Liver (tissue), 3 donors: ENCODE results near the gene TBC1D10A.

Experiments used
- ATF3 ChIP-seq: IDR thresholded peaks from 2 replicates; pipeline ENCODE4 v1.6.1; 2016; ENCODE audit warnings: antibody characterized with exemption
- CTCF ChIP-seq: fragments of 150-350 bp; IDR thresholded peaks from 2 replicates; pipeline ENCODE4 v1.5.1; 2017; ENCODE audit warnings: improper control_type of control experiment, low read depth, low read length; ENCODE audit not compliant: missing input control
- EGR1 ChIP-seq, 2 donors: IDR thresholded peaks; 2 replicates each; pipeline ENCODE4 v1.6.1; 2016 to 2018; ENCODE audit warnings: antibody characterized with exemption in 2 of 2, low read depth in 2 of 2
- FOXA1 ChIP-seq: IDR thresholded peaks from 2 replicates; pipeline ENCODE4 v1.6.1; 2016; ENCODE audit warnings: antibody characterized with exemption
- GABPA ChIP-seq, 2 donors: IDR thresholded peaks in 1 of 2; conservative IDR thresholded peaks in 1 of 2; 2 replicates each; pipeline ENCODE4 v1.6.1; 2016; ENCODE audit warnings: antibody characterized with exemption in 2 of 2, mild to moderate bottlenecking in 1 of 2, moderate library complexity in 1 of 2
- HNF4G ChIP-seq: IDR thresholded peaks from 2 replicates; pipeline ENCODE4 v1.6.1; 2016; ENCODE audit warnings: antibody characterized with exemption
- JUND ChIP-seq, 2 donors: IDR thresholded peaks; 2 replicates each; pipeline ENCODE4 v1.6.1; 2016; ENCODE audit warnings: antibody characterized with exemption in 2 of 2
- MAX ChIP-seq: IDR thresholded peaks from 2 replicates; pipeline ENCODE4 v1.6.1; 2016; ENCODE audit warnings: antibody characterized with exemption
- RAD21 ChIP-seq, 2 donors: IDR thresholded peaks; 2 replicates each; pipeline ENCODE4 v1.6.1; 2016; ENCODE audit warnings: antibody characterized with exemption in 2 of 2, mild to moderate bottlenecking in 2 of 2
- RXRA ChIP-seq, 2 donors: IDR thresholded peaks; 2 replicates each; pipeline ENCODE4 v1.6.1; 2017 to 2018; ENCODE audit warnings: antibody characterized with exemption in 2 of 2, mild to moderate bottlenecking in 1 of 2
- SP1 ChIP-seq: IDR thresholded peaks from 2 replicates; pipeline ENCODE4 v1.6.1; 2018; ENCODE audit warnings: antibody characterized with exemption, mild to moderate bottlenecking
- TAF1 ChIP-seq: conservative IDR thresholded peaks from 2 replicates; pipeline ENCODE4 v1.6.1; 2016; ENCODE audit warnings: antibody characterized with exemption, mild to moderate bottlenecking
- YY1 ChIP-seq: IDR thresholded peaks from 2 replicates; pipeline ENCODE4 v1.6.1; 2016; ENCODE audit warnings: antibody characterized with exemption, mild to moderate bottlenecking
- ZBTB33 ChIP-seq: IDR thresholded peaks from 2 replicates; pipeline ENCODE4 v1.6.1; 2016; ENCODE audit warnings: antibody characterized with exemption
- donor health status: healthy.
- donor health status: healthy.

- no peak for TF ChIP-seq GABPA (IDR thresholded peaks at IDR 0.05 in 1 of 2, conservative IDR thresholded peaks at IDR 0.05 in 1 of 2)
- no peak for TF ChIP-seq CTCF
- no peak for TF ChIP-seq TAF1
- no peak for TF ChIP-seq SP1
- TF ChIP-seq ATF3 = no peak
- TF ChIP-seq HNF4G = no peak
- no peak for TF ChIP-seq JUND (IDR thresholded peaks at IDR 0.05)
- TF ChIP-seq RAD21 (IDR thresholded peaks at IDR 0.05) = no peak
- TF ChIP-seq EGR1 (IDR thresholded peaks at IDR 0.05; ENCODE audit: low read depth in 2 of 2) = no peak
- no peak for TF ChIP-seq MAX
- no peak for TF ChIP-seq ZBTB33
- TF ChIP-seq YY1 = no peak
- TF ChIP-seq FOXA1 = no peak
- no peak for TF ChIP-seq RXRA (IDR thresholded peaks at IDR 0.05)
Measured at GRCh38 chr22:30334646-30335045, 7.9 kb upstream of the TBC1D10A start.
